Astrocyte of the spinal cord (primary cell): ENCODE measurements around the gene FAP.

Source experiments
- DNase-seq: peaks from one replicate; pipeline ENCODE4 v3.0.0; 2011; ENCODE audit warnings: low read depth, low spot score
- H3K4me3 ChIP-seq: 2 replicates; pipeline ENCODE4 v1.5.1; 2011; ENCODE audit warnings: low read depth, mild to moderate bottlenecking, low read length, moderate library complexity
- CTCF ChIP-seq: IDR thresholded peaks from 2 replicates; pipeline ENCODE4 v1.5.1; 2012; ENCODE audit warnings: low read depth, mild to moderate bottlenecking, low read length, inconsistent platforms
- in situ Hi-C: cut with HindIII; loops from 2 replicates; pipeline ENCODE4 v1.10.0; 2017; ENCODE audit warnings: low sequenced_read_pairs

FAP gene

GRCh38 chr2:162184821-162185450, 58.3 kb downstream of the FAP start:
- in situ Hi-C loops: no loop called here
- no peak for DNase-seq
- H3K4me3 ChIP-seq: no peak overlapping the region
- TF ChIP-seq CTCF: no peak

GRCh38 chr2:162184359-162184758, 58.9 kb downstream of the FAP start:
- in situ Hi-C loops: no loop called here
- TF ChIP-seq CTCF: no peak
- DNase-seq: no peak
- no peak overlapping the region for H3K4me3 ChIP-seq

DNA sequence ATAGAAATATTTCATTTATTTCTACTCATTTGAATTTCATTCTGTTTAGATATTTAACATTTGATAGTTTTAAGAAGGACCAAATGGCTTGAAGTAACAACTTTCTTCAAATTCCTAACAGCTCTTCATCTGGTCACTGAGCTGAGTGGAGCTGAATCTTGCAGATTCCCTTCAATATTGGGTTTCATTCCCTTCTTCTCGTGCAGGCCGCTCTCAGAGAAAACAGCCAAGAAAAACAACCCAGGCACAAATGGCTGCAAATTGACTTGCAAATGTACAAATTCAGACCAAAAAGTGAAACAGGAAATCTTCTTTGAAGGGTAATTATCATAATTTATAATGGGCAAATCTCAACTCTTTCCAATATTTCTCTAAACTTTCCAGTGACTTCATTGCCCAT, 60.9 kb downstream of the FAP start:
- no peak for TF ChIP-seq CTCF
- H3K4me3 ChIP-seq: no peak overlapping the region
- in situ Hi-C loops: no loop called here
- DNase-seq: no peak

GRCh38 chr2:162177301-162177700, 65.9 kb downstream of the FAP start:
- no peak overlapping the region for H3K4me3 ChIP-seq
- no peak for TF ChIP-seq CTCF
- DNase-seq: no peak
- in situ Hi-C loops: no loop called here

GRCh38 chr2:162175714-162176113, 67.5 kb downstream of the FAP start:
- in situ Hi-C loops: no loop called here
- no peak for DNase-seq
- no peak for TF ChIP-seq CTCF
- no peak overlapping the region for H3K4me3 ChIP-seq

DNA sequence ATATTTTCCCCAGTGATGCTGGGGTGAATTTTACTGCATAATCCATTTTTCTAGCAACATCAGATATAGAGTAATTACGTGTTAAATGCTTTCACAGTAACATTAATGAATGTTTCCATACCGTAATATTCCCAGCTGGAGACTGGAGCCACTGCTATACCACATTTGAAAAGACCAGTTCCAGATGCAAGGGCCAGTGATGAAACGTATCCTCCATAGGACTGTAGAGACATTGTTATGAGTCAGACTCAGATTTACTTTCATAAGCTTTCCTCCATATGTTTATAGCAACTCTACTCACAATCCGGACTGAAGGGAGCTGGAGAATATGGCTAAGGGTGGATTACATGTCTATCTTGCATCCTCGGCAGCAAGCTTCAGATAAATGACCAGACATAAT, 68.5 kb downstream of the FAP start:
- DNase-seq: no peak
- in situ Hi-C loops: no loop called here
- TF ChIP-seq CTCF: no peak
- no peak overlapping the region for H3K4me3 ChIP-seq
